ENCODE data around the gene GALNT16.
"Not testable (repeated sequence)": the region's sequence is repeated elsewhere in the genome, so short reads cannot be mapped to it uniquely, and the experiment has no call there.

The GALNT16 gene

DNA sequence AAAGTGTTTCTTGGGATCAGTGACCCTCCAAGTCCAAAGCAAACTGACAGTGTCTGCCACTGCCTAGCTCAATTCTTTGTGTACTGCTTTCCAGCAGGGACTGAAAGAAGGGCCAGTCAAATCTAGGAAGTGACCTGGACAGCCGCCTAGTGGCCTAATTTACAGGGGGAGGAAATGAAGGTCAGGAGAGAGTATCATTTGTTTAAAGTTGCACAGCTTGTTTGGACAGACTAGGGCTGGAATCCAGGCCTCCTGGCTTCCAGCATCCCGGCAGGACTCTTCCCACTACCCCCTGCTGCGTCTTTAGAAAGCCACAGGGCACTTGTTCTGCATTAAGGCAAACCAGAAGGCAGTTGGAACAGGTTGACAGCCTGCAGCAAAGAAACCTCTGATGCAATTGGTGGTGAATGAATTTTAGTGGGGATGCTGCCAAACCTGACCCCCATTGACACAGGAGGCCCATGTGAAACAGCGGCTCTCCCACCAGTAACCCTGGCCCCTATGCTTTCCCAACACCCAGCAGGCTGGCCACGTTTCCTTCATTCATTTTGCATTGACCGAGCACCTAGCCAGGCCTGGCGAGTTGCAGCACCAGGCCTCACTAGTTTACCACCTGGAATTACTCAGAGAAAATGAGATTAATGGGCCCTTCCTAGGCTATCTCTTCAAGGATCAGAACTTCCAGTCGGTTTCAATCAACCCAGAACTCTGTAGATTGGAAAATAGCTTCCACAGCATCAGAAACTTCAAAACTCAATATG is 28.2 kb downstream of the GALNT16 start:
- DNase-seq, result no peak

DNA sequence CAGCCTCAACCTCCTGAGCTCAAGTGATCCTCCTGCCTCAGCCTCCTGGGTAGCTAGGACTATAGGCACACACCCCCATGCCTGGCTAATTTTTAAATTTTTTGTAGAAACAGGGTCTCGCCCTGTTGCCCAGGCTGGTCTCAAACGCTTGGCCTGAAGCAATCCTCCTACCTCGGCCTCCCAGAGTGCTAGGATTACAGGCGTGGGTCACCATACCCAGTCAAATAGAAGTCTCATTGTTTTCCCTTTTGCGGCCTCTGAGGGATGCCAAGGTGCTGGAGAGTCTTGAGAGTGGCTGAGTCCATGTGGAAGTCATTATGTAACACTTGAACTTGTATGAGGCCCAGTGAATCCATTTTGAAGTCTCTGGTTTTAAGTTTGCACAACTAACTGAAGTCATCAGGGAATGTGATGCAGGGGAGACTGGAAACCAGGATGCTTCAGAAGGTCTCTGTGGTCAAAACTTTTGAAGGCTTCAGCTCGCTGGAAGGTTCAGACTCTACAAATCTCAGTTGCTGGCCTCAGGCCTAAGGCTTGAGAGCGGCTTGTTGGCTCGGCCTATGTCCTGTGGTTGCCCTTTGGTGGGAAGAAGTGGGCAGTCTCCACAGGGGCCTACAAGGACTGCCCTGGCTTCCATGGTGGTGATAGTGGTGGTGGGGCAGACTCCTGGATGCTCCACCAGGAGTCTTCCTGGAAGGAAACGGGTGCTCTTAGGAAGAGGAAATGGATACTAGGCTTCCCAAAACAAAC is 29.2 kb downstream of the GALNT16 start:
- DNase-seq, result no peak

DNA sequence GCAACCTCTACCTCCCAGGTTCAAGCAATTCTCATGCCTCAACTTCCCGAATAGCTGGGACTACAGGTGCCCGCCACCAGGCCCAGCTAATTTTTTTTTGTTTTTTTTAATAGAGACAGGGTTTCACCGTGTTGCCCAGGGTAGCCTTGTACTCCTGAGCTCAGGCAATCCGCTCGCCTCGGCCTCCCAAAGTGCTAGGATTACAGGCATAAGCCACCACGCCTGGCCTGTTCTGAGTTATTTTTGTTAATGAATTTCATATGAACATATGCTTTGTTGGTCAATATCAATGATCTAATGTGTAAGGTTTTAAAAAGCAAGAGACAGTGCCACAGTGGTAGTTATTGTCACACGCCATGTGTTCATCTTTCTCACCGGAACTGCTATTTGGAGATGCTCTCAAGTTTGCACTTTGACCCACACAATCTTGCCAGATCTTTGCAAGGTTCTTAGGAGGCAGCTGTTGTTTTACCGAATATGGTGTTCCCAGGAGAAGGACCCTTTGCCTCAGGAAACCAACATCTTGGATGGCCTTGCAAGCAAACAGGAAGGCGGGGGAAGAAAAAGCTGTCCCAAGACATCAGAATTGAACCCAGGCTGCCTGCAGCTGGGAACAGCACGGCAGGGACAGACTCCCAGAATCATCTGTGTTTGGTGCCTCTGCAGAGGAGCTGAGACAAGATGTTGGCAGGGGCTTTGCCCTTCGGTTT is 30.0 kb downstream of the GALNT16 start:
- no peak for DNase-seq

DNA sequence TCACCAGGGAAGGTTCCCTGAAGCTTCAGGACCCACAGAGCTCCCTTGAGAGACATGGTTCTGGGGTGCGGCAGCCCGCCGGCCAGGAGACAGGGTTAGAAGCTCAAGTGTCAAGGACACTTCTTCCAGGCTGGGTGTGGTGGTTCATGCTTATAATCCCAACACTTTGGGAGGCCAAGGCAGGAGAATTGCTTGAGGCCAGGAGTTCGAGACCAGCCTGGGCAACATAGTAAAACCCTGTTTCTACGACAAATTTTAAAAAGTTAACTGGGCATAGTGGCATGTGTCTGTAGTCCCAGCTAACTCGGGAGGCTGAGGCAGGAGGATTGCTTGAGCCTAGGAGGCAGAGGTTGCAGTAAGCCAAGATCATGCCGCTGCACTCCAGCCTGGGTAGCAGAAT is 30.9 kb downstream of the GALNT16 start:
- DNase-seq, result not testable (repeated sequence)

DNA sequence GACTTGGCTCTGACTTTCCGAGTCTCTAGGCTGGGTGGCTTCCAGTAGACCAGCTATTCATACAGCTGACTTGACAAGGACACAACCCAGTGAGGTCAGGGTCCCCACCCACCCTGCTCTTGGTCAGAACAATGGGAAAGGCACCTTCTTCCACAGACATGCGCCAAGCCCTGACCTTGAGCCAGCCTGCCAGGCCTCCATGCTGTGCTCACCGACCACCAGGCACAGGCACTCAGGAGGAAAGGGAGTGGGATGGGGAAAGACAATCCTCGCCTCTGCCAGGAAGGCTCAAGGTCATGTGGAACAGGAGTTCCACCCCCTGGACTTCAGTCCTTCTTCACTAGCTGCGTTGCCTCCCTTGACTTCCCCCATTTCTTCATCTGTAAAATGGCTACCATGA is 31.4 kb downstream of the GALNT16 start:
- no peak for DNase-seq

DNA sequence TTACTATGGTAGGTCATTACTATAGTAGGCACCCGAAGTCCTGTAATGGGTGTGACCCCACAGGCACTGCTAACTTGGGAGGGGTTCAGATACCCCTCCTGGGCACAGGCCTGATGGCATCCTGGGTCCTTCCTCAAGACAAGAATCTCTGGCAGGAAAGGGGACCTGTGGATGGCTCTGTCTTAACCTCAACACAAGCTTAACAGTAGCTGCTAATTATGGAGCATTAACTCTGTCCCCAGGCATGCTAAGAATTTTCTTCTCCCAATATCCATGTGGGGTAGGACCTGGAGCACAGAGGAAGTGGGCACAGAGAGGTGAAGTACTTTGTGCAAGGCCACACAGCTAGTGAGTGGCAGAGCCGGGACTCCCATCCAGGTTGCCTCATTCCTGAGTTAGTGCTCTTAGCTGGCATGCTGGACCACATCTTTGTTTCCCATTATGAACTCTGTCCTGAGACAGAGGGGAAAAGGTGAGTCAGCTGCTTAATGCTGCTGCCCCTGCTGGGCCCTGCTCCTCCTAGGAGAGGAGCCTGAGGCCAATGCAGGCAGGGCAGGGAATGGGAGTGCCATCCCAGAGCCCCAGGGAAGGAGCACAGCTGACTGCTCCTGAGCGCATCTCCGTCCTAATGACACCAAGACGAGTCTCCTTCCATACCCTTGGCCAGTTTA is 32.1 kb downstream of the GALNT16 start:
- no peak for DNase-seq

DNA sequence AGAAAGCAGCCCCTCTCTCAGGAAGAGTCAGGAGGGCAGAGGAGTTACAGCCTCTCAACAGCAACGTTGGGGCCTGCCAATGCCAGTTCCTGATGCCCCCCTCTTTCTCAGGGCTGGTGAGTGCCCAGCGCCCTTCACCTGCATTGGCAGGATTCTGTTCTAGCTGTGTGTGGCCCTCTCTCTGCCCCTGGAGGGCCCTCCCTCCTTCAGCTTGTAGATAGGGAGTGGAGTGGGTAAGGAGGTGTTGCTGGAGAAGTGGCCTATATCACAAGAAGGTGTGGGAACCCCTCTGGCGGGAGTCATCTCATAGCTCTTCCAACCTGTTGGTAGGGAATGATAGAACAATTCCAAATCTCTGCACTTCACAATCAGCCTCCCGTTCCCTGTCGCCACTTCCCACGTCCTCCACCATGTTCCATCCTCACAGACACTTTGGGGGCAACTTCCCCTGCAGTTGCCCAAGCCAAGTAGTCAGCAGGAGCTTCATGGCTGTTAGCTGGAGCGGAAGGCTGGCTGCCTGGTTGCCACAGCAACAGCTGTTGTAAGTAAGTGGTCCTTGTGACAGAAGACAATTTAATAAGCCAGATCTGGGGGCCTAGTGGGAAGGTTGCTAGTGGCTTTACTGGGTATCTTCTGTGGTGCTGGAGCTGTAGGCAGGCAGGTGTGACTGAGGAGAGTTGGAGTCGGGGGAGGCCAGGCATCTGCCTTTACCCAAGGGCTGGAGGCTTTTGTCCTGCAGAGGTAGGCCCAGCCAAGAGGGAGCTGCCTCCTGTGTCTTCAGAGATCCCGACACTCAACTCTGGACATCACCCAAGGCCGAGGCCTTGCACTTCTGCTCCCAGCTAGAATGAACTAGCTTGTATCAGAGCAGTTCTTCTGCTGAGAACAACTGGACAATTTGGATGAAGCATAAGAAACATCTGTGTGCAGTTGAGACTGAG is 38.4 kb downstream of the GALNT16 start:
- DNase-seq, result peak; percentile 45

DNA sequence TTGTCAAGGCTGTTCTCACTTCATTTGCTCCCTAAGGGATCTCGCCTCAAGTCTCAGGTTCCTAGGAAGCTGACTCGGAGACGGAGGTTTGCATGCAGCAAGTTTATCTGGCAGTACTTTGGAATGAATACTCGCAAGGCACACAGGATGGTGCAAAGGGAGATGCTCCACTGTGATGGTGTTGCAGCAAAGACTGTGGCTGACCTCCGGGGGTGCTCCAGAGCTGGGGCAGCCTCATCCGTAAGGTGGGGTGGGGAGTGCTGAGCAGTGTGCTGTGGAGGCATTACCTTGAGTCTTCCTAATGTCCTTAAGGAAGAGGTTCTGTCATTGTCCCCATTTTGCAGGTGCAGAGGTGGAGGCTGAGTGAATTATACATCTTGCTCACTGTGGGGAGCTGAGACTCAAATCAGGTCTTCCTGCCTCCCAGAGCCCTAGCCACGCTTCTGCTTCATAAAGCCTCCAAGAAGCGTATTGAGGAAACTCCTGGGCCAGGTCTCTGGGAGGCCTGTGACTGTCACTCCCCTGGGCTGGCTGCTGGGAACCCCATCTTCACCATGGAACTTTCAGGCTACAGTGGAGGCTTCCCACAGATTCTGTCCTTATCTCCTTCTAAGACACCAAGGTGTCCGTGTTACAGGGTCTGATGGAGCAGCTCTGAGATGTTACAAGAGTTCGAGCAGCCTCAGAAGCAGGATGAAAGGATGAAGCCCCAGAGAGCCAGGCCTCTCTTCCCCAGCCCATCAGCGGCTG is 39.5 kb downstream of the GALNT16 start:
- peak; percentile 10 for DNase-seq

DNA sequence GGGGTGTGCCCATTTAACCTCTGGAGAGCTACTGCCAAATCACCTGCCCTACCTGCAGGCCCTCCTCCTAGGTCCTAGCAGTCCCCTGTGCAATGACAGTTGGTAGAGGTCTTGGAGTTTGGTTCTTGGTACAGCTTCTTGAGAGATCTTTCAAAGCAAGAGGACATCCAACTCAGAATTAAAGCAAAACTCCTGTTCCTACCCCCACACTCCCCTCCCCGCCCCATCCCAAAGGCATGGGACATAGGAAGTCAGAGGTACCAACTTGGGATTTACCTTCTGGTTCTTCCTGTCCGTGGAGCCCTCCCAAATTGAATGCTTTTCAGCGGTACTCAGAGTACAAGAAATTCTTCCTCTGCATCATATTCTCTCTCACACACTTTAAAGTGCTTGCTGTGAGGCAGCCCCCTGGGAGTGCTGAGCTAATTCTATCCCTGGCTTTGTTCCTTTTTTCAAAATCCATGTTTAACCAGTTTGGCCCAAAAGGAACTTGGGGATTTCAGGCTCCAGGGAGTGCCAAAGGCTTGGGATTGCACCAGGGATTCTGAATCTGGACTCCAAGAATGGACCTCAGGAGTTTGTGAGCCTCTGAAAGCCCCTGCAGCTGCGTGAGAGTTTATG is 40.8 kb downstream of the GALNT16 start:
- no peak for DNase-seq

DNA sequence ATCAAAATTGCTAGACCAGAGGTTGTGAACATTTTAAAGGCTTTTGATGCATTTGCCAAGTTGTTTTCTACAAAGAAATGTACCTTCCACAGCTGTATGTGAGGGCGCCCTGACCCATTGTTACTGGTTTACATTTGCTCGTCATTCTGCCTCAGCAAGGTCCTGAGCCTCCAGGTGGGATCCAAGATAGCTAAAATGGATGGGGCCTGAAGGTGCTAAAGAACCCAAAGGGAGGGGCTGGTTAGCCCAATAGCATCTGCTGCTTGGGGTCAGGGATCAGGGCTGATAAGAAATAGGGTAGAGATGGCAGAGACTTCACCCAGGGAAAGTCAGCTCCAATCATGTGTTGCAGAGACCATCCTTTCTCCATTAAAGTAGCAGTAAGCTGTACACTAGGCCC is 43.1 kb downstream of the GALNT16 start:
- DNase-seq, result no peak

DNA sequence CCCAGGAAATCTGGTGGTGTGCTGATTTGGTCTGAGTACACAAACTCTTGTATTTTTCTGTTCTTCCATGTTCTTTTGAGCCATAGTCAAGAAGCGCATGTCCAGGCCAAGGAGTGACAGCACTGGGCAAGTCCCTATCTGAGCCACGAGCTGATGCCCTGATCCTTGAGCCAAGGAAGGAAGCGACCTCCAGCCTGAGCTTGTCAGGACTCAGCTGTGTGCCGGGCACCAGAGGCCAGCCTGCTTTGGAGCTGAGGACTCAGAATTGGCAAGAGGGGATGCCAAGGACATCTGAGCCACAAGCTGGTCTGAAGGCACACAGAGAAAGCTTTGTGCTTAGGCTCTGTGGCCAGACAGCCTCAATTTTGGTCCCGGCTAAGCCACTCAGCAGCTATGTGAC is 52.6 kb downstream of the GALNT16 start:
- no peak for DNase-seq

DNA sequence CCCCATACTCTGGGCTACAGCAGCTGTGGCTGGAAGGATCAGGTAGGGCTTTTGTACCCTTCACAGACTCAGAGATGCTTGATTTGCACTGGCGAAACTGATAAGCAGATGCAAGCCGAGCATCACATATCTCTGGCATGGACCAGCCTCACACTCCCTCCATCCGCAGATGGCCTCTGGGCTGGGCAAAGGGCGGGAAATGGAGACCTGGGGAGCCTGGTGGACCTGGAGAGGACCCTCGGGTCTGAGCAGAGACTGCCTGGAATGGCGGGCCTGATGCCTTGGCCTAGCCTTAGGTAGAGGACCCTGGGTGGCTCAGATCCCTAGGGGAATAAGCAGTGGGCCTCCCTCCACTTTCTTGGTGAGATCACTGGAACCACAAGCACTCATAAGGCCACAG is 53.2 kb downstream of the GALNT16 start:
- no peak for DNase-seq

DNA sequence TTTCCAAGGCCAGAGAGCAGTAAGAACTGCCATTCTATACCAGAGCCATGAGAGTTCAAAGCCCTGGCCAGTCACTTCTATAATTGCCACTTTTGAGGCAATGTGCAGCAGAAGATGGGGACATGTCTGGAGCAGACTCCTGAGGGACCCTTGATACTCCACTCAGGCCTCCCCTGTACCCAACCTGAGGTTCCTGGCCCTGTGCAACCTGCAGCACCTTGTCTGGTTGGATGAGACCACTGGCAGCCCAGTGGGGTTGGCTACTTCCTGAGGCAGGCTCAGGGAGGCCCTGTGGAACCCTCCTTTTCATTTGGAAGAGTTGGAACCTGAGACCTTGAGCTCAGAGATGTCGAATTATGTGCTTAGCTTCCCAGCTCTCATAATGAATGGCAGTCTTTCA is 54.4 kb downstream of the GALNT16 start:
- DNase-seq, result peak; percentile 8

DNA sequence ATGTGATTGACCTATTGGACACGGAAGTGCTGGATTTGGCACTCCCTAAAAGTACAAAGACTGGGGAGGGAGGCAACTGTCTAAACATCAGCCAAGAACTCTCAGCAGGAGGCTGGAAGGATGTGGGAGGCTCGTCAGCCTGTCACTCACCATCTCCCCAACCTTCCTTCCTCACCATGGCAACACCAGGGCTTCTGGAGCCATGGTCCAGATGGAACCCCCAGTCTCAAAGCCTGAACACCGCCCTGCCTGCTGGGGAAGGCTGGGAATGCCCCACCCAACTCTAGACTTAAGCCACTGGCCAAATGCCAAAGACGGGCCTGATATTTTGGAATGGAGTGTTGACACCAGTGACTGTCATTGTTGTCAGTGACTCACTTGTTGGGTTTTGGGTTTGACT is 55.3 kb downstream of the GALNT16 start:
- peak; percentile 14 for DNase-seq

DNA sequence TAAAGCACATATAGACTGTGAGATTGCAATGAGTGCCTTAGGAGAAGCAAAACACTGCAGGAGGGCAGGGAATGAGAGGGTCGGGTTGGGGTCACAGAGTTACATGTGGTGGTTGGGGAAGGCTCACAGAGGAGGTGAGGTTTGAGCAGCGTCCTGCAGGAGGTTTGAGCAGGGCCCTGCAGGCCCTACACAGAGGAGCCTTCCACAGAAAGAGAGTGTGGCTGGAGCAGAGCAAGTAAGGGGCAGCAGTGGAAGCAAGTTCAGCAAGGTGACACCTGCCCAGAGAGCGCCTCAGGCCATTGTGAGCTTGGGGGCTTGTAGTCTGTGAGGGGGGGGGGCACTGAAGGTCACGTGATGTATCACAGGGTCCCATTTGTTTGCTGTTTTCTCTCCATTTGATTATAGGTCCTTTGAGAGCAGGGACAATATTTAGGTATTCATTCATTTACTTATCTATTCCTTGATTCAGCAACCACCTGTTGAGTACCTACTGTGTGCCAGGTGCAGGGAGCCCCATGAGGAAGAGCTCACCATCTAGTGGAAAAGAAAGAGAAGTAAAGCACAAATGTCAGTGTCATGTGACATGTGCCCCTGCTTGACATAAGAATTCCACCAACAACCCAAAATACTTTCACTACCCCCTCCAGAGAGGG is 56.6 kb downstream of the GALNT16 start:
- no peak for DNase-seq

DNA sequence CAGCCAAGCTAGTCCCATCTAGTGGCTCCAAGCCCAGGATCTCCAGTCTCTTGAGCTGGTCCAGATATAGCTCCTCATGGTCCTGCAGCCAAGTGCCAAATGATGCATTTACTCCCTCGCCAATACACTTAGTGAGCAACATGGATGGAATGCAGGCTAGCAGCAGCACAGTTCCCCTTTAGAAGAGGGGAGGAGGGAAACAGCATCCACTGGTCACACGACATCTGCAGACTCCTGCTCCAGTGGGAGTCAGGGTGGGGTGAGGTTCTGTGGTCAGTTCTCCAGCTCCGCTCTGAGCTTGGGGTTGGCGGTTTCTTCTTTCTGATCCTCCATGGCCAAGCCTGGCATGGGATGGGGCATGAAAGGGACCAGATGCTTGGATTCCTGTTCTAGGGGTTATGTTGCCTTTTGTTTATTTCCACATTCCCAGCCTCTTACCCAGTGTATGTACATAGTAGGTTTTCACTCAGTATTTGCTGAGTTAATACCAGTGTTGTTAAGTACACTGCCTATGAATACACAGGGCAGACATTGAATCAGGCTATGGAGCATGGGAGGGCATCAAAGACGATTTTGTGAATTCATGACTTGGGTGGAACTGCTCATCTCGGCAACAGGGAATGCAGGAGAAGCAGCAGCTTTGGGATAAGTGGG is 57.3 kb downstream of the GALNT16 start:
- DNase-seq, result no peak

DNA sequence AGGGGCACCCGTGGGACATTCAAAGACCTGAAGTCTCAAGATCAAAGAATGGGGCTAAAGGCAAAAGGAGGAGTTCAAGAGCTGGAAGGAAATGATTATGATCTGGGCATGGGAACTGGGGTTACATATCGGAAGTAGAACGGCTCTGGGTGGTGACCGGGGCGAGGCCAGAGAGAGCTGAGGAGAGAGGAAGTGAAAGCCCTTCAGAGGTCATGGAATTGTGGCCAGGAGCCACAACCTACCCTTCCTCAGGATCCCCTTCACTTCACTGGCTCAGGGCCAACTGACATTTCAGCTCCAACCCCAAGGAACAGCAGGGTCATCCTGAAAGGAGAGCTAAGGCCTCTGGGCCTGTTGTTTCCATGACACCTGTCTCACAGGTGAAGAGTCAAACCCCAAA is 57.8 kb downstream of the GALNT16 start:
- DNase-seq, result no peak

DNA sequence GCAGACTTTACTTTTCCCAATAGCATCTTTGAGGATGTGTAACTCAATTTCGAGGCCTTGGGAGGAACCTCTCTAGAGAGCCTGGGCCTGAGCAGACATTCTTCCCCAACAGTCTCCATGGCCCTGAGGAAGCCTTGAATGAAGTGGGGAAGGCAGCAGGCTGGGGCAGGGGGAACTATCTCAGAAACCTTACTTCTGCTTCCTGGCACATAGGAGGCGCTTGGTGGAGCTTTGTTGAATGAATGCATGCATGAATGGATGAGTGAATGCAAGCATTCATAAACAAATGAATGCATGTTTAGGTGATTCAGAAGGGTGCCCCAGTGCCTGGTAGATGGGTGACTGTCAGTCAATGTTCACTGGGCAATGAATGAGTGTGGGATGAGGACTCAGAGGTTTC is 58.3 kb downstream of the GALNT16 start:
- no peak for DNase-seq

DNA sequence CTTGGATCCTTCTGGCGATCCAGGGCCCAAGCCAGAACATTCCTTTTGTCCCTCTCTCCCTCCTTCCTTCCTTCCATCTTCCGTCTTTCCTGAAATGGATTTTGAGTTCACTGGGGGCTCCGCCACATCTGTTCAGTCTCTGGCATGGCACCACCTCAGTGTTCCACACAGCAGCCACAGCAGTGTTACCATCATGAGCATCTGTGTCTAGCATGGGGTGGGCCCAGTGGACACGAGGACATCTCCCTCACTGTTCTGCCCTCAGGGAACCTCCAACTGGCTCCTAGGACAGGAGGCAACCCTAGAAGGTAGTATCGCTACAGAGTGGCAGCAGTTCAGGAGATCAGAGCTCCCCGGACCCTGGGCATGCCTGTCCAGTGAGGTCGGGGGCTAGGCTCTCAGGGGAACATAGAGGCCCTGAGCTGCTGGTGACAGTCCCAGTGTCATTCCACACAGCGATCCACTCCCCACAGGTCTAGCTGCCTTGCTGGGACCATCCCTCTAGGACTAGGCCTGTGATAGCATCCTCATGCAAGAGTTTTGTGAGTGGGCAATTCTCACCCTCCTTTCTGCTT is 59.0 kb downstream of the GALNT16 start:
- no peak for DNase-seq
